GM12878 (cell line): ENCODE results near the gene WDFY1. TPM values are rescaled to one million over a fixed set of nuclear protein-coding genes. Genes with fewer than 3 reads are reported as not detected.

Source experiments
- ATF2 ChIP-seq: IDR thresholded peaks from 2 replicates; pipeline ENCODE4 v1.6.1; 2012; ENCODE audit warnings: low read length, inconsistent platforms
- CBFB ChIP-seq: IDR thresholded peaks from 2 replicates; pipeline ENCODE4 v1.6.1; 2016; ENCODE audit warnings: antibody characterized with exemption, low read depth
- IRF4 ChIP-seq: IDR thresholded peaks from 2 replicates; pipeline ENCODE4 v1.6.1; 2011; ENCODE audit warnings: low read depth, low read length
- POLR2A ChIP-seq: IDR thresholded peaks from 2 replicates; pipeline ENCODE4 v1.6.1; 2011; ENCODE audit warnings: low read depth, mild to moderate bottlenecking, low read length
- POU2F2 ChIP-seq: IDR thresholded peaks from 3 replicates; pipeline ENCODE4 v1.6.1; 2011; ENCODE audit warnings: low read depth, mild to moderate bottlenecking, low read length, borderline replicate concordance
- SP1 ChIP-seq: IDR thresholded peaks from one replicate; pipeline ENCODE4 v1.6.1; 2011; ENCODE audit warnings: low read depth, low read length
- TBL1XR1 ChIP-seq: IDR thresholded peaks from 2 replicates; pipeline ENCODE4 v1.6.1; 2012; ENCODE audit warnings: low read depth, low read length, improper control_type of control experiment
- YBX1 ChIP-seq: fragments of 450-650 bp; IDR thresholded peaks from 2 replicates; pipeline ENCODE4 v1.6.1; 2016; ENCODE audit warnings: antibody characterized with exemption
- ZBTB4 ChIP-seq: fragments of 450-650 bp; formaldehyde crosslinking; IDR thresholded peaks from 2 replicates; pipeline ENCODE4 v1.4.0; 2022; ENCODE audit warnings: mild to moderate bottlenecking, moderate library complexity
- ZNF217 ChIP-seq: fragments of 450-650 bp; IDR thresholded peaks from 2 replicates; pipeline ENCODE4 v1.6.1; 2017; ENCODE audit warnings: antibody characterized with exemption, mild to moderate bottlenecking
- ZNF384 ChIP-seq: IDR thresholded peaks from 2 replicates; pipeline ENCODE4 v1.6.1; 2012; ENCODE audit warnings: low read depth, mild to moderate bottlenecking, low read length, improper control_type of control experiment, borderline replicate concordance
- polyA plus RNA-seq, 11 experiments: library from polyadenylated mRNA; depleted of rRNA in 4 of 11; unstranded in 6 of 11; stranded (reverse) in 5 of 11; fragments of >200 nt; fragmentation: Nextera tagmentation in 4 of 11; fragmentation: Illumina TruSeq in 1 of 11; extraction: Ambion mirVana in 4 of 11; extraction: Trizol in 1 of 11; gene quantifications; 1 replicate in 1 of 11; 2 replicates in 10 of 11; pipeline versions ENCODE4 v1.2.1 to v1.2.3, GENCODE V29; 2011 to 2016; ENCODE audit warnings: inconsistent platforms in 2 of 11, missing spikeins in 2 of 11, low read depth in 1 of 11
- total RNA-seq, 4 experiments: library from RNA; depleted of rRNA in 3 of 4; stranded (reverse); fragments of >200 nt in 3 of 4; fragmentation: Illumina TruSeq in 1 of 4; extraction: Trizol in 1 of 4; gene quantifications; 2 replicates each; pipeline versions ENCODE4 v1.2.1 to v1.2.3, GENCODE V29; 2013 to 2021
- TF ChIP-seq, protein P1 (sequence below): fragments of 450-650 bp; IDR thresholded peaks from 2 replicates; pipeline ENCODE4 v1.6.1; 2016; ENCODE audit warnings: mild to moderate bottlenecking, moderate library complexity, borderline replicate concordance
- TF ChIP-seq, protein P2 (sequence below): IDR thresholded peaks from 2 replicates; pipeline ENCODE4 v1.6.1; 2011; ENCODE audit warnings: borderline replicate concordance, low read depth, mild to moderate bottlenecking, moderate library complexity, mixed read lengths, low read length; ENCODE audit not compliant: insufficient read depth; ENCODE audit errors: extremely low read length
- TF ChIP-seq, protein P3 (sequence below): fragments of 450-650 bp; IDR thresholded peaks from 2 replicates; pipeline ENCODE4 v1.6.1; 2017; ENCODE audit warnings: mild to moderate bottlenecking, low read depth, inconsistent platforms; ENCODE audit not compliant: poor library complexity, severe bottlenecking
- TF ChIP-seq, protein P4 (sequence below): fragments of 450-650 bp; IDR thresholded peaks from 2 replicates; pipeline ENCODE4 v1.6.1; 2017; ENCODE audit warnings: mild to moderate bottlenecking

WDFY1 gene
- total and polyA plus RNA-seq, 10 of the 15 experiments (the other 5 are each of a cell fraction or from before 2014, with no cell fraction given): 2.9 to 28.1 (median 13.1) TPM

GRCh38 chr2:223896833-223897311 is 48.3 kb downstream of the WDFY1 start (continued):
- TF ChIP-seq ATF2 (peak; percentile 94), SP1 (peak; percentile 84), ZNF384 (peak; percentile 75; the same call in 1 of the 2 replicates), IRF4 (peak; percentile 98), POLR2A (no peak), YBX1 (no peak), CBFB (peak; percentile 83; the same call in 1 of the 2 replicates), ZBTB4 (CRISPR knock-in tag) (no peak), ZNF217 (peak; percentile 99), TBL1XR1 (peak; percentile 93), POU2F2 (peak; percentile 80)
- TF ChIP-seq, protein P1, sequence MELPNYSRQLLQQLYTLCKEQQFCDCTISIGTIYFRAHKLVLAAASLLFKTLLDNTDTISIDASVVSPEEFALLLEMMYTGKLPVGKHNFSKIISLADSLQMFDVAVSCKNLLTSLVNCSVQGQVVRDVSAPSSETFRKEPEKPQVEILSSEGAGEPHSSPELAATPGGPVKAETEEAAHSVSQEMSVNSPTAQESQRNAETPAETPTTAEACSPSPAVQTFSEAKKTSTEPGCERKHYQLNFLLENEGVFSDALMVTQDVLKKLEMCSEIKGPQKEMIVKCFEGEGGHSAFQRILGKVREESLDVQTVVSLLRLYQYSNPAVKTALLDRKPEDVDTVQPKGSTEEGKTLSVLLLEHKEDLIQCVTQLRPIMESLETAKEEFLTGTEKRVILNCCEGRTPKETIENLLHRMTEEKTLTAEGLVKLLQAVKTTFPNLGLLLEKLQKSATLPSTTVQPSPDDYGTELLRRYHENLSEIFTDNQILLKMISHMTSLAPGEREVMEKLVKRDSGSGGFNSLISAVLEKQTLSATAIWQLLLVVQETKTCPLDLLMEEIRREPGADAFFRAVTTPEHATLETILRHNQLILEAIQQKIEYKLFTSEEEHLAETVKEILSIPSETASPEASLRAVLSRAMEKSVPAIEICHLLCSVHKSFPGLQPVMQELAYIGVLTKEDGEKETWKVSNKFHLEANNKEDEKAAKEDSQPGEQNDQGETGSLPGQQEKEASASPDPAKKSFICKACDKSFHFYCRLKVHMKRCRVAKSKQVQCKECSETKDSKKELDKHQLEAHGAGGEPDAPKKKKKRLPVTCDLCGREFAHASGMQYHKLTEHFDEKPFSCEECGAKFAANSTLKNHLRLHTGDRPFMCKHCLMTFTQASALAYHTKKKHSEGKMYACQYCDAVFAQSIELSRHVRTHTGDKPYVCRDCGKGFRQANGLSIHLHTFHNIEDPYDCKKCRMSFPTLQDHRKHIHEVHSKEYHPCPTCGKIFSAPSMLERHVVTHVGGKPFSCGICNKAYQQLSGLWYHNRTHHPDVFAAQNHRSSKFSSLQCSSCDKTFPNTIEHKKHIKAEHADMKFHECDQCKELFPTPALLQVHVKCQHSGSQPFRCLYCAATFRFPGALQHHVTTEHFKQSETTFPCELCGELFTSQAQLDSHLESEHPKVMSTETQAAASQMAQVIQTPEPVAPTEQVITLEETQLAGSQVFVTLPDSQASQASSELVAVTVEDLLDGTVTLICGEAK: no peak
- TF ChIP-seq, protein P2, sequence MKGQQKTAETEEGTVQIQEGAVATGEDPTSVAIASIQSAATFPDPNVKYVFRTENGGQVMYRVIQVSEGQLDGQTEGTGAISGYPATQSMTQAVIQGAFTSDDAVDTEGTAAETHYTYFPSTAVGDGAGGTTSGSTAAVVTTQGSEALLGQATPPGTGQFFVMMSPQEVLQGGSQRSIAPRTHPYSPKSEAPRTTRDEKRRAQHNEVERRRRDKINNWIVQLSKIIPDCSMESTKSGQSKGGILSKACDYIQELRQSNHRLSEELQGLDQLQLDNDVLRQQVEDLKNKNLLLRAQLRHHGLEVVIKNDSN: no peak
- TF ChIP-seq, protein P3, sequence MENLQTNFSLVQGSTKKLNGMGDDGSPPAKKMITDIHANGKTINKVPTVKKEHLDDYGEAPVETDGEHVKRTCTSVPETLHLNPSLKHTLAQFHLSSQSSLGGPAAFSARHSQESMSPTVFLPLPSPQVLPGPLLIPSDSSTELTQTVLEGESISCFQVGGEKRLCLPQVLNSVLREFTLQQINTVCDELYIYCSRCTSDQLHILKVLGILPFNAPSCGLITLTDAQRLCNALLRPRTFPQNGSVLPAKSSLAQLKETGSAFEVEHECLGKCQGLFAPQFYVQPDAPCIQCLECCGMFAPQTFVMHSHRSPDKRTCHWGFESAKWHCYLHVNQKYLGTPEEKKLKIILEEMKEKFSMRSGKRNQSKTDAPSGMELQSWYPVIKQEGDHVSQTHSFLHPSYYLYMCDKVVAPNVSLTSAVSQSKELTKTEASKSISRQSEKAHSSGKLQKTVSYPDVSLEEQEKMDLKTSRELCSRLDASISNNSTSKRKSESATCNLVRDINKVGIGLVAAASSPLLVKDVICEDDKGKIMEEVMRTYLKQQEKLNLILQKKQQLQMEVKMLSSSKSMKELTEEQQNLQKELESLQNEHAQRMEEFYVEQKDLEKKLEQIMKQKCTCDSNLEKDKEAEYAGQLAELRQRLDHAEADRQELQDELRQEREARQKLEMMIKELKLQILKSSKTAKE: peak; percentile 93
- TF ChIP-seq, protein P4, sequence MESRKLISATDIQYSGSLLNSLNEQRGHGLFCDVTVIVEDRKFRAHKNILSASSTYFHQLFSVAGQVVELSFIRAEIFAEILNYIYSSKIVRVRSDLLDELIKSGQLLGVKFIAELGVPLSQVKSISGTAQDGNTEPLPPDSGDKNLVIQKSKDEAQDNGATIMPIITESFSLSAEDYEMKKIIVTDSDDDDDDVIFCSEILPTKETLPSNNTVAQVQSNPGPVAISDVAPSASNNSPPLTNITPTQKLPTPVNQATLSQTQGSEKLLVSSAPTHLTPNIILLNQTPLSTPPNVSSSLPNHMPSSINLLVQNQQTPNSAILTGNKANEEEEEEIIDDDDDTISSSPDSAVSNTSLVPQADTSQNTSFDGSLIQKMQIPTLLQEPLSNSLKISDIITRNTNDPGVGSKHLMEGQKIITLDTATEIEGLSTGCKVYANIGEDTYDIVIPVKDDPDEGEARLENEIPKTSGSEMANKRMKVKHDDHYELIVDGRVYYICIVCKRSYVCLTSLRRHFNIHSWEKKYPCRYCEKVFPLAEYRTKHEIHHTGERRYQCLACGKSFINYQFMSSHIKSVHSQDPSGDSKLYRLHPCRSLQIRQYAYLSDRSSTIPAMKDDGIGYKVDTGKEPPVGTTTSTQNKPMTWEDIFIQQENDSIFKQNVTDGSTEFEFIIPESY: no peak
